GM23338 (cell line): ENCODE results near the gene SMG1. TPM values are rescaled to one million over a fixed set of nuclear protein-coding genes. Genes with fewer than 3 reads are reported as not detected.

Experiments used
- ATAC-seq: fragments of 200-7000 bp; cut with Tn5 transposase; 3 replicates; pipeline ENCODE4 v1.9.1; 2020
- DNase-seq: peaks from one replicate; pipeline ENCODE4 v3.0.0-alpha.2; 2015; ENCODE audit warnings: low spot score
- H2AFZ ChIP-seq: fragments of 200-600 bp; sonication (generic); 2 replicates; pipeline ENCODE4 v1.8.0; 2016; ENCODE audit warnings: antibody characterized with exemption, mild to moderate bottlenecking, moderate library complexity
- H3F3A ChIP-seq: fragments of 200-600 bp; sonication (generic); replicated peaks from 2 replicates; pipeline ENCODE4 v1.8.0; 2017; ENCODE audit warnings: antibody characterized with exemption, mixed run types, low read depth
- H3K27ac ChIP-seq: fragments of 200-600 bp; sonication (generic); 2 replicates; pipeline ENCODE4 v1.6.1; 2016; ENCODE audit warnings: low read depth
- H3K27me3 ChIP-seq: fragments of 200-600 bp; sonication (generic); 2 replicates; pipeline ENCODE4 v1.8.0; 2016; ENCODE audit warnings: mild to moderate bottlenecking, mixed run types, moderate library complexity; ENCODE audit not compliant: insufficient read depth
- H3K36me3 ChIP-seq: fragments of 200-600 bp; sonication (generic); 2 replicates; pipeline ENCODE4 v1.8.0; 2016; ENCODE audit warnings: mild to moderate bottlenecking; ENCODE audit not compliant: insufficient read depth
- H3K4me1 ChIP-seq: fragments of 200-600 bp; sonication (generic); 2 replicates; pipeline ENCODE4 v1.8.0; 2016; ENCODE audit warnings: mild to moderate bottlenecking, moderate library complexity; ENCODE audit not compliant: insufficient read depth
- H3K4me2 ChIP-seq: fragments of 200-600 bp; sonication (generic); 2 replicates; pipeline ENCODE4 v1.7.1; 2017; ENCODE audit warnings: mixed run types
- H3K4me3 ChIP-seq: fragments of 200-600 bp; sonication (generic); 2 replicates; pipeline ENCODE4 v1.6.1; 2016; ENCODE audit warnings: mixed run types
- H3K79me2 ChIP-seq: fragments of 200-600 bp; sonication (generic); replicated peaks from 2 replicates; pipeline ENCODE4 v1.8.0; 2017; ENCODE audit warnings: mild to moderate bottlenecking; ENCODE audit not compliant: insufficient read depth
- H3K9me2 ChIP-seq: fragments of 200-600 bp; sonication (generic); 2 replicates; pipeline ENCODE4 v1.8.0; 2017; ENCODE audit not compliant: insufficient read depth
- H4K20me1 ChIP-seq: fragments of 200-600 bp; sonication (generic); replicated peaks from 2 replicates; pipeline ENCODE4 v1.8.0; 2017; ENCODE audit warnings: mild to moderate bottlenecking; ENCODE audit not compliant: insufficient read depth
- H3K27ac Mint-ChIP-seq: 2 replicates; pipeline ENCODE4 v1.8.0; 2020; ENCODE audit warnings: inconsistent platforms, mild to moderate bottlenecking, moderate library complexity, mixed read lengths
- H3K27me3 Mint-ChIP-seq: 3 replicates; pipeline ENCODE4 v1.8.0; 2022; ENCODE audit warnings: low read depth, mild to moderate bottlenecking, moderate library complexity, mixed read lengths, inconsistent platforms; ENCODE audit not compliant: insufficient read depth, poor library complexity
- H3K36me3 Mint-ChIP-seq: 3 replicates; pipeline ENCODE4 v1.8.0; 2021; ENCODE audit warnings: low read depth, mild to moderate bottlenecking, inconsistent platforms, moderate library complexity, mixed read lengths
- H3K4me1 Mint-ChIP-seq: 3 replicates; pipeline ENCODE4 v1.8.0; 2020; ENCODE audit warnings: mild to moderate bottlenecking, inconsistent platforms, mixed read lengths
- H3K4me3 Mint-ChIP-seq: 3 replicates; pipeline ENCODE4 v1.8.0; 2021; ENCODE audit warnings: moderate library complexity, mild to moderate bottlenecking, inconsistent platforms, mixed read lengths
- H3K9me3 Mint-ChIP-seq: 3 replicates; pipeline ENCODE4 v1.8.0; 2020; ENCODE audit warnings: moderate library complexity, mild to moderate bottlenecking, inconsistent platforms, mixed read lengths
- CREB1 ChIP-seq: fragments of 250-450 bp; sonication (Bioruptor Pico); IDR thresholded peaks from 2 replicates; pipeline ENCODE4 v1.5.0; 2020; ENCODE audit warnings: low read depth, mild to moderate bottlenecking, moderate library complexity
- EZH2 ChIP-seq: fragments of 200-600 bp; sonication (generic); IDR thresholded peaks from one replicate; pipeline ENCODE4 v1.8.0; 2017; ENCODE audit warnings: antibody characterized with exemption, mild to moderate bottlenecking, low read depth; ENCODE audit not compliant: unreplicated experiment
- EZH2phosphoT487 ChIP-seq: fragments of 200-600 bp; sonication (generic); IDR thresholded peaks from one replicate; pipeline ENCODE4 v1.8.1; 2018; ENCODE audit warnings: antibody characterized with exemption; ENCODE audit not compliant: unreplicated experiment
- JUNB ChIP-seq: IDR thresholded peaks from one replicate; pipeline ENCODE4 v1.6.1; 2016; ENCODE audit warnings: antibody characterized with exemption; ENCODE audit not compliant: unreplicated experiment
- NANOG ChIP-seq: IDR thresholded peaks from 2 replicates; pipeline ENCODE4 v1.6.1; 2016; ENCODE audit warnings: antibody characterized with exemption, borderline replicate concordance
- POLR2AphosphoS5 ChIP-seq: IDR thresholded peaks from 2 replicates; pipeline ENCODE4 v1.6.1; 2016; ENCODE audit warnings: antibody characterized with exemption, low read depth
- STAT1 ChIP-seq: IDR thresholded peaks from one replicate; pipeline ENCODE4 v1.6.1; 2016; ENCODE audit warnings: antibody characterized with exemption; ENCODE audit not compliant: unreplicated experiment
- ZNF114 ChIP-seq: fragments of 250-450 bp; sonication (Bioruptor Pico); IDR thresholded peaks from 2 replicates; pipeline ENCODE4 v1.5.0; 2020; ENCODE audit warnings: mild to moderate bottlenecking, moderate library complexity
- polyA plus RNA-seq: library from polyadenylated mRNA; unstranded; fragments of >200 nt; fragmentation: Nextera tagmentation; extraction: Ambion mirVana; gene quantifications from 2 replicates; pipeline ENCODE4 v1.2.1, GENCODE V29; 2016
- total RNA-seq: library from RNA; depleted of rRNA; stranded (reverse); fragments of >200 nt; shearing (Covaris generic); gene quantifications from 2 replicates; pipeline ENCODE4 v1.2.3, GENCODE V29; 2014
- TF ChIP-seq, protein P1 (sequence below), 2 experiments: fragments of 200-600 bp in 1 of 2; sonication (generic) in 1 of 2; conservative IDR thresholded peaks; 2 replicates each; pipeline versions ENCODE4 v1.5.1 to v1.6.1; 2016 to 2017; ENCODE audit warnings: antibody characterized with exemption in 2 of 2, low read depth in 2 of 2, mild to moderate bottlenecking in 2 of 2, moderate library complexity in 1 of 2
- TF ChIP-seq, protein P2 (sequence below): IDR thresholded peaks from 2 replicates; pipeline ENCODE4 v1.6.1; 2016; ENCODE audit warnings: antibody characterized with exemption
- TF ChIP-seq, protein P3 (sequence below): IDR thresholded peaks from one replicate; pipeline ENCODE4 v1.6.1; 2018; ENCODE audit warnings: antibody characterized with exemption; ENCODE audit not compliant: unreplicated experiment

SMG1 gene
- total and polyA plus RNA-seq, 2 experiments from 2014 or later, result 18.6 to 119 TPM

DNA sequence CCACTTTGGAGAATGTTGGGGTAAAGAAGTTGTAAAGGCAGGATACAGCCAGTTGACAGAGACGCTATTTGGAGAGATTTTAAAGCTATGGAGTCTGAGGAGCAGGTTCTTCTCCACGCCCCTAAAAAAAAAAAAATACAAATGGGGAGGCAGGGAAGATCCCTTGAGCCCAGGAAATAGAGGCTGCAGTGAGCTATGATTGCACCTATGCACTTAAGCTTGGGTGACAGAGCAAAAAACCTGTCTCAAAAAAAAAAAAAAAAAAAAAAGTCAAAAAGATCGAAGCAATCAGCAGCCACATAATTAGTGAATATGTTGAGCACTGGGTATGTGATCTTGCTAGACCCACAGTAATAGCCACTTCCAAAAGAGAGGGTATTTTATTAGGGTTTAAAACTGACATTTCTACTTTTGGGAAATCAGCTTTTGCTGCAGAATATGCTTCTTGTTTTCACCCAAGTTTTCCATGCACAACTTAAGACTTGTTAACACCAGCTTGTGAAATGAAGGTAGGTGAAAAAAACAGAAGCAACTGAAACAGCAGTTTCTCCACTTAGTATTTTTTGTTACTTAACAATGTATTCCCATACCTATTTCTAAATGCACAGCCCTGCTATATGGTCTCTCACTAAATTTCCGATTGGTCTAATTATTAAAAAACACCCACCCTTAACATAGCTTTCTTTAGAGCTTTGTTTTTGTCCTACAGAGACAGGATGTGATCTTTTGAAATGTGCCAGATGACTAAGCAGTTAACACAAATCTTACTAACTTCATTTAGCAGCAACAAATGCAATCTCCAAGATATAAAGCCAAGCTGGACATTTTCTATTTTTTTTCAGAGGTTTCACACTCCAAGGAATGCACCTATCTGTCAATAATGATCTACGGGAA, 122.4 kb downstream of the SMG1 start (continued):
- TF ChIP-seq, protein P1, sequence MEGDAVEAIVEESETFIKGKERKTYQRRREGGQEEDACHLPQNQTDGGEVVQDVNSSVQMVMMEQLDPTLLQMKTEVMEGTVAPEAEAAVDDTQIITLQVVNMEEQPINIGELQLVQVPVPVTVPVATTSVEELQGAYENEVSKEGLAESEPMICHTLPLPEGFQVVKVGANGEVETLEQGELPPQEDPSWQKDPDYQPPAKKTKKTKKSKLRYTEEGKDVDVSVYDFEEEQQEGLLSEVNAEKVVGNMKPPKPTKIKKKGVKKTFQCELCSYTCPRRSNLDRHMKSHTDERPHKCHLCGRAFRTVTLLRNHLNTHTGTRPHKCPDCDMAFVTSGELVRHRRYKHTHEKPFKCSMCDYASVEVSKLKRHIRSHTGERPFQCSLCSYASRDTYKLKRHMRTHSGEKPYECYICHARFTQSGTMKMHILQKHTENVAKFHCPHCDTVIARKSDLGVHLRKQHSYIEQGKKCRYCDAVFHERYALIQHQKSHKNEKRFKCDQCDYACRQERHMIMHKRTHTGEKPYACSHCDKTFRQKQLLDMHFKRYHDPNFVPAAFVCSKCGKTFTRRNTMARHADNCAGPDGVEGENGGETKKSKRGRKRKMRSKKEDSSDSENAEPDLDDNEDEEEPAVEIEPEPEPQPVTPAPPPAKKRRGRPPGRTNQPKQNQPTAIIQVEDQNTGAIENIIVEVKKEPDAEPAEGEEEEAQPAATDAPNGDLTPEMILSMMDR (conservative IDR thresholded peaks at IDR 0.05; ENCODE audit: low read depth in 2 of 2), result no peak
- TF ChIP-seq, protein P2, sequence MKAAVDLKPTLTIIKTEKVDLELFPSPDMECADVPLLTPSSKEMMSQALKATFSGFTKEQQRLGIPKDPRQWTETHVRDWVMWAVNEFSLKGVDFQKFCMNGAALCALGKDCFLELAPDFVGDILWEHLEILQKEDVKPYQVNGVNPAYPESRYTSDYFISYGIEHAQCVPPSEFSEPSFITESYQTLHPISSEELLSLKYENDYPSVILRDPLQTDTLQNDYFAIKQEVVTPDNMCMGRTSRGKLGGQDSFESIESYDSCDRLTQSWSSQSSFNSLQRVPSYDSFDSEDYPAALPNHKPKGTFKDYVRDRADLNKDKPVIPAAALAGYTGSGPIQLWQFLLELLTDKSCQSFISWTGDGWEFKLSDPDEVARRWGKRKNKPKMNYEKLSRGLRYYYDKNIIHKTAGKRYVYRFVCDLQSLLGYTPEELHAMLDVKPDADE, result no peak
- TF ChIP-seq EZH2phosphoT487, result no peak
- no peak for TF ChIP-seq POLR2AphosphoS5
- TF ChIP-seq STAT1, result no peak
- no peak for TF ChIP-seq NANOG
- no peak for TF ChIP-seq JUNB
- no peak for TF ChIP-seq ZNF114
- no peak for TF ChIP-seq CREB1 (CRISPR knock-in tag)
- TF ChIP-seq, protein P3, sequence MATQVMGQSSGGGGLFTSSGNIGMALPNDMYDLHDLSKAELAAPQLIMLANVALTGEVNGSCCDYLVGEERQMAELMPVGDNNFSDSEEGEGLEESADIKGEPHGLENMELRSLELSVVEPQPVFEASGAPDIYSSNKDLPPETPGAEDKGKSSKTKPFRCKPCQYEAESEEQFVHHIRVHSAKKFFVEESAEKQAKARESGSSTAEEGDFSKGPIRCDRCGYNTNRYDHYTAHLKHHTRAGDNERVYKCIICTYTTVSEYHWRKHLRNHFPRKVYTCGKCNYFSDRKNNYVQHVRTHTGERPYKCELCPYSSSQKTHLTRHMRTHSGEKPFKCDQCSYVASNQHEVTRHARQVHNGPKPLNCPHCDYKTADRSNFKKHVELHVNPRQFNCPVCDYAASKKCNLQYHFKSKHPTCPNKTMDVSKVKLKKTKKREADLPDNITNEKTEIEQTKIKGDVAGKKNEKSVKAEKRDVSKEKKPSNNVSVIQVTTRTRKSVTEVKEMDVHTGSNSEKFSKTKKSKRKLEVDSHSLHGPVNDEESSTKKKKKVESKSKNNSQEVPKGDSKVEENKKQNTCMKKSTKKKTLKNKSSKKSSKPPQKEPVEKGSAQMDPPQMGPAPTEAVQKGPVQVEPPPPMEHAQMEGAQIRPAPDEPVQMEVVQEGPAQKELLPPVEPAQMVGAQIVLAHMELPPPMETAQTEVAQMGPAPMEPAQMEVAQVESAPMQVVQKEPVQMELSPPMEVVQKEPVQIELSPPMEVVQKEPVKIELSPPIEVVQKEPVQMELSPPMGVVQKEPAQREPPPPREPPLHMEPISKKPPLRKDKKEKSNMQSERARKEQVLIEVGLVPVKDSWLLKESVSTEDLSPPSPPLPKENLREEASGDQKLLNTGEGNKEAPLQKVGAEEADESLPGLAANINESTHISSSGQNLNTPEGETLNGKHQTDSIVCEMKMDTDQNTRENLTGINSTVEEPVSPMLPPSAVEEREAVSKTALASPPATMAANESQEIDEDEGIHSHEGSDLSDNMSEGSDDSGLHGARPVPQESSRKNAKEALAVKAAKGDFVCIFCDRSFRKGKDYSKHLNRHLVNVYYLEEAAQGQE, result no peak

DNA sequence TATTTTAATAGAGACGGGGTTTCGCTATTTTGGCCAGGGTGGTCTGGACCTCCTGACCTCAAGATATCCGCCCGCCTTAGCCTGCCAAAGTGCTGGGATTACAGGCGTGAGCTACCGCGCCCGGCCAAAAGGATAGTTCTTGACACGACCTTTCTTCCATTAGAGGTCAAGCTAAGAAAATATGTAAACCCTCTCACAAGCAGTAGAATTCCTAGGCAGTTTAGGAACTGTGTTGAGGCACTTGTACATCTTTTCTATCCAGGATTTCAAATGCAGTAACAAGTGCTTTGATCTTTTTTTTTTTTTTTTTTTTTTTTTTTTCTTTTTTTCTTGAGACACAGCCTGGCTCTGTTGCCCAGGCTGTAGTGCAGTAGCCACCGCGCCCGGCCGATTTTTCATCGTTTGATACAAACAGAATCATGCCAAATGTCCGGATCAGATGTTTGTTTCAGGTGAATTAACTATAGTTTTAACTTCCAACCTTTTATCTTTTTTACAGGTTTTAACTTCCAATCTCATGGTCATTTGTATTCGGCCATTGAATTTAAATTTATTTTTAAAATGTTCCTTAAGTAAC, 123.4 kb downstream of the SMG1 start:
- Mint-ChIP-seq H3K4me1 (peaks cover 53% of the 10 kb centered on the region), H3K9me3 (no peaks in the 10 kb centered on the region), H3K36me3 (peaks cover 35% of the 10 kb centered on the region), H3K27me3 (peaks cover 20% of the 10 kb centered on the region), H3K4me3 (peak overlapping the region; percentile 92), H3K27ac (peak overlapping the region; percentile 84; the same call in 1 of the 2 replicates)
- H3K27me3 ChIP-seq, result no peaks in the 10 kb centered on the region
- no peak overlapping the region for H2AFZ ChIP-seq
- H3K27ac ChIP-seq, result peak overlapping the region; percentile 51
- H3K4me1 ChIP-seq, result peaks cover 55% of the 10 kb centered on the region
- peaks cover 23% of the 10 kb centered on the region for H4K20me1 ChIP-seq
- no peak overlapping the region for H3K4me3 ChIP-seq
- no peak overlapping the region for H3K4me2 ChIP-seq
- TF ChIP-seq EZH2 (no peak), CREB1 (CRISPR knock-in tag) (no peak), NANOG (no peak)
- TF ChIP-seq, protein P2, result no peak
- TF ChIP-seq, protein P3, result no peak
- DNase-seq, result no peak
- no peaks in the 10 kb centered on the region for H3K9me2 ChIP-seq
- H3K36me3 ChIP-seq, result peaks cover 10% of the 10 kb centered on the region
- peaks cover 4% of the 10 kb centered on the region for H3F3A ChIP-seq
- no peak for ATAC-seq
- peaks cover 38% of the 10 kb centered on the region for H3K79me2 ChIP-seq
